HepG2 (cell line): ENCODE data around the gene TBX5. TPM values are rescaled to one million over a fixed set of nuclear protein-coding genes. Genes with fewer than 3 reads are reported as not detected.

Experiments used
- ATAC-seq: fragments of 200-7000 bp; cut with Tn5 transposase; 3 replicates; pipeline ENCODE4 v1.9.1; 2020; ENCODE audit warnings: mild to moderate bottlenecking, moderate library complexity
- BruUV-seq: library from RNA; stranded (reverse); fragments of 400-500 nt; replicated peaks from 2 replicates; lab custom pipeline; 2021; lab: Mats Ljungman, UMichigan
- CTCF ChIA-PET: fragments of 300-600 bp; formaldehyde crosslinking; extraction: SDS; loops from one replicate; lab custom pipeline; 2021; ENCODE audit warnings: low total read pairs, inconsistent platforms, low intra/inter-chr PET ratio; lab: Yijun Ruan, JAX
- POLR2A ChIA-PET: fragments of 350-600 bp; sonication (Branson Sonifier 250); formaldehyde crosslinking; loops from one replicate; lab custom pipeline; 2020; ENCODE audit warnings: antibody characterized with exemption, inconsistent platforms; lab: Yijun Ruan, JAX
- DNase-seq: peaks from one replicate; pipeline ENCODE4 v3.0.0-alpha.2; 2015; ENCODE audit warnings: low spot score
- FAIRE-seq: peaks from 3 replicates; lab custom pipeline; 2011; peaks lifted over from hg19 to GRCh38; lab: Jason Lieb, UNC
- H2AFZ ChIP-seq: one replicate; pipeline ENCODE4 v1.6.1; 2011; ENCODE audit warnings: low read length, inconsistent platforms
- H3K27ac ChIP-seq: fragments of 300-600 bp; 3 replicates; pipeline ENCODE4 v1.8.0; 2011; ENCODE audit warnings: mixed run types, mild to moderate bottlenecking, mixed read lengths, low read length, inconsistent platforms; ENCODE audit not compliant: insufficient read depth; ENCODE audit errors: extremely low read length
- H3K27me3 ChIP-seq, 2 experiments: fragments of 200-600 bp in 1 of 2; 2 replicates in 1 of 2; 3 replicates in 1 of 2; pipeline versions ENCODE4 v1.6.0 to v1.8.0; 2011; ENCODE audit warnings: low read length in 2 of 2, mild to moderate bottlenecking in 2 of 2, moderate library complexity in 2 of 2, inconsistent platforms in 1 of 2; ENCODE audit not compliant: insufficient read depth in 2 of 2, control insufficient read depth in 1 of 2
- H3K36me3 ChIP-seq, 2 experiments: fragments of 200-600 bp in 1 of 2; replicated peaks in 1 of 2; 2 replicates in 1 of 2; 3 replicates in 1 of 2; pipeline versions ENCODE4 v1.5.1 to v1.8.0; 2011; ENCODE audit warnings: low read length in 2 of 2, inconsistent platforms in 1 of 2; ENCODE audit not compliant: insufficient read depth in 2 of 2, control insufficient read depth in 1 of 2
- H3K4me1 ChIP-seq: 2 replicates; pipeline ENCODE4 v1.5.1; 2012; ENCODE audit warnings: low read length, inconsistent platforms; ENCODE audit not compliant: insufficient read depth
- H3K4me2 ChIP-seq: 2 replicates; pipeline ENCODE4 v1.6.0; 2011; ENCODE audit warnings: low read depth, low read length, inconsistent platforms
- H3K4me3 ChIP-seq, 3 experiments: fragments of 200-600 bp in 1 of 3; sonication (generic), shearing (Covaris generic) in 1 of 3; replicated peaks in 1 of 3; 2 replicates each; pipeline ENCODE4 v1.5.1; 2011 to 2016; ENCODE audit warnings: low read length in 3 of 3, inconsistent platforms in 2 of 3, low read depth in 2 of 3, mild to moderate bottlenecking in 2 of 3, control low read depth in 1 of 3, mixed read lengths in 1 of 3; ENCODE audit not compliant: insufficient read depth in 1 of 3
- H3K79me2 ChIP-seq: one replicate; pipeline ENCODE4 v1.6.1; 2011; ENCODE audit warnings: low read length, inconsistent platforms; ENCODE audit not compliant: insufficient read depth
- H3K9ac ChIP-seq: 2 replicates; pipeline ENCODE4 v1.6.0; 2011; ENCODE audit warnings: mild to moderate bottlenecking, low read depth, low read length, inconsistent platforms; ENCODE audit not compliant: insufficient read depth
- H3K9me3 ChIP-seq: 2 replicates; pipeline ENCODE4 v1.5.1; 2012; ENCODE audit warnings: mild to moderate bottlenecking, low read length
- H4K20me1 ChIP-seq: 2 replicates; pipeline ENCODE4 v1.6.0; 2011; ENCODE audit warnings: inconsistent platforms, mild to moderate bottlenecking, low read length, moderate library complexity; ENCODE audit not compliant: insufficient read depth
- ARNTL ChIP-seq: sonication (generic); formaldehyde crosslinking; IDR thresholded peaks from 2 replicates; pipeline ENCODE4 v1.4.0; 2020; ENCODE audit warnings: mild to moderate bottlenecking, missing genetic modification reagents
- CSRNP2 ChIP-seq: sonication (generic); formaldehyde crosslinking; conservative IDR thresholded peaks from 2 replicates; pipeline ENCODE4 v1.8.0; 2022; ENCODE audit warnings: low read depth, missing genetic modification reagents
- CTCF ChIP-seq: sonication (generic); formaldehyde crosslinking; IDR thresholded peaks from 2 replicates; pipeline ENCODE4 v1.5.0; 2020; ENCODE audit warnings: mild to moderate bottlenecking, missing genetic modification reagents, moderate library complexity
- DNMT1 ChIP-seq: sonication (generic); formaldehyde crosslinking; IDR thresholded peaks from 2 replicates; pipeline ENCODE4 v1.5.1; 2020; ENCODE audit warnings: mild to moderate bottlenecking, missing genetic modification reagents
- HNRNPL ChIP-seq: fragments of 200-400 bp; formaldehyde crosslinking; IDR thresholded peaks from 2 replicates; pipeline ENCODE4 v1.6.1; 2017; ENCODE audit warnings: mild to moderate bottlenecking, low read depth, low read length
- LCORL ChIP-seq, 2 experiments: fragments of 450-650 bp in 1 of 2; sonication (generic) in 1 of 2; formaldehyde crosslinking in 1 of 2; IDR thresholded peaks; 2 replicates each; pipeline versions ENCODE4 v1.5.0 to v1.6.1; 2017 to 2020; ENCODE audit warnings: antibody characterized with exemption in 1 of 2, missing genetic modification reagents in 1 of 2
- MAZ ChIP-seq, 2 experiments: sonication (generic) in 1 of 2; formaldehyde crosslinking in 1 of 2; IDR thresholded peaks; 2 replicates each; pipeline versions ENCODE4 v1.5.0 to v1.6.1; 2012 to 2020; ENCODE audit warnings: low read depth in 2 of 2, mild to moderate bottlenecking in 2 of 2, borderline replicate concordance in 1 of 2, improper control_type of control experiment in 1 of 2, low read length in 1 of 2, missing genetic modification reagents in 1 of 2, moderate library complexity in 1 of 2
- PATZ1 ChIP-seq: sonication (generic); formaldehyde crosslinking; IDR thresholded peaks from 2 replicates; pipeline ENCODE4 v1.4.0; 2020; ENCODE audit warnings: missing genetic modification reagents
- STAG1 ChIP-seq: sonication (generic); formaldehyde crosslinking; IDR thresholded peaks from 2 replicates; pipeline ENCODE4 v1.4.0; 2020; ENCODE audit warnings: missing genetic modification reagents
- SUZ12 ChIP-seq: fragments of 150-350 bp; IDR thresholded peaks from 2 replicates; pipeline ENCODE4 v1.6.1; 2014; ENCODE audit warnings: low read depth, low read length
- ZNF280B ChIP-seq: sonication (generic); formaldehyde crosslinking; IDR thresholded peaks from 2 replicates; pipeline ENCODE4 v1.5.0; 2020; ENCODE audit warnings: missing genetic modification reagents, mild to moderate bottlenecking, borderline replicate concordance
- ZNF430 ChIP-seq: sonication (generic); formaldehyde crosslinking; IDR thresholded peaks from 2 replicates; pipeline ENCODE4 v1.9.0; 2021; ENCODE audit warnings: mild to moderate bottlenecking, missing genetic modification reagents
- ZNF773 ChIP-seq: sonication (generic); formaldehyde crosslinking; IDR thresholded peaks from 2 replicates; pipeline ENCODE4 v1.4.0; 2020; ENCODE audit warnings: missing genetic modification reagents, borderline replicate concordance
- WGBS: methylation state at CpG from one replicate; pipeline ENCODE4 v1.1.6; 2017; ENCODE audit warnings: low lambda C conversion rate; 5-methylcytosine and 5-hydroxymethylcytosine counted together
- in situ Hi-C: cut with HindIII; loops from 2 replicates; pipeline ENCODE4 v1.10.0; 2017; ENCODE audit warnings: low pct_unique_long_range_greater_than_20kb; ENCODE audit not compliant: extremely low pct_ligation_motif_present
- intact Hi-C: fragments of 100-400 bp; cut with micrococcal nuclease; formaldehyde crosslinking; loops from one replicate; pipeline ENCODE4 v1.10.0; 2022; ENCODE audit not compliant: unreplicated experiment
- polyA plus RNA-seq, 8 experiments: library from polyadenylated mRNA; depleted of rRNA in 3 of 8; stranded (reverse) in 7 of 8; unstranded in 1 of 8; fragments of >200 nt; fragmentation: Illumina TruSeq in 4 of 8; extraction: Trizol in 4 of 8; gene quantifications; 2 replicates each; pipeline versions ENCODE4 v1.2.1 to v1.2.3, GENCODE V29; 2011 to 2016; ENCODE audit warnings: low read depth in 4 of 8, missing spikeins in 1 of 8, mixed read lengths in 1 of 8; ENCODE audit not compliant: insufficient read depth in 1 of 8
- total RNA-seq, 5 experiments: library from RNA; depleted of rRNA; stranded (reverse); fragments of >200 nt; fragmentation: Illumina TruSeq; extraction: Trizol; gene quantifications; 2 replicates each; pipeline ENCODE4 v1.2.3, GENCODE V29; 2016; ENCODE audit warnings: low read depth in 1 of 5

The TBX5 gene
- total and polyA plus RNA-seq, 2 of the 13 experiments (the other 11 are each of a cell fraction or from before 2014, with no cell fraction given) = not detected

- TF ChIP-seq ZNF773 (CRISPR knock-in tag) = no peak
- no peak for TF ChIP-seq ARNTL (CRISPR knock-in tag)
- TF ChIP-seq MAZ (IDR thresholded peaks at IDR 0.05; ENCODE audit: borderline replicate concordance, low read depth, low read length) = no peak
- no peak for TF ChIP-seq MAZ (CRISPR knock-in tag; IDR thresholded peaks at IDR 0.05; ENCODE audit: low read depth)
- no peak for TF ChIP-seq ZNF280B (CRISPR knock-in tag)
- no peak for TF ChIP-seq PATZ1 (CRISPR knock-in tag)
- TF ChIP-seq DNMT1 (CRISPR knock-in tag) = no peak
- no peak for TF ChIP-seq SUZ12
Observed at GRCh38 chr12:114360485-114360884, 45.5 kb downstream of the TBX5 start (continued).

GRCh38 chr12:114355389-114356088 lies 50.4 kb downstream of the TBX5 start:
- no peak overlapping the region for H3K27ac ChIP-seq
- H3K36me3 ChIP-seq = no peaks in the 10 kb centered on the region
- DNase-seq (peak; percentile 23), ATAC-seq (peak; percentile 92), FAIRE-seq (no peak)
- ChIA-PET POLR2A (no interaction called here), CTCF (no interaction called here)
- H3K4me2 ChIP-seq = no peak overlapping the region
- TF ChIP-seq CTCF (CRISPR knock-in tag) (peak; percentile 52), ZNF430 (CRISPR knock-in tag) (no peak), HNRNPL (peak; percentile 66; the same call in 1 of the 2 replicates), CSRNP2 (CRISPR knock-in tag) (no peak), STAG1 (peak; percentile 53), LCORL (IDR thresholded peaks at IDR 0.05) (peak; percentile 90), LCORL (CRISPR knock-in tag; IDR thresholded peaks at IDR 0.05) (no peak)
- no peaks in the 10 kb centered on the region for H3K4me1 ChIP-seq
- WGBS = 57% methylated on average over 4 of the region's 16 CpGs
- intact Hi-C loops (loop anchor here (5.0 kb wide), 1 partner anchor 152 kb away; no protein-coding TSS in a partner anchor), in situ Hi-C loops (no loop called here)
- no peak overlapping the region for H3K9ac ChIP-seq
- no peaks in the 10 kb centered on the region for H4K20me1 ChIP-seq
- no peaks in the 10 kb centered on the region for H3K79me2 ChIP-seq
- no peaks in the 10 kb centered on the region for H3K27me3 ChIP-seq
- H2AFZ ChIP-seq = no peak overlapping the region
- no peak overlapping the region for H3K4me3 ChIP-seq
- H3K9me3 ChIP-seq = no peaks in the 10 kb centered on the region
- BruUV-seq = no TSS peak
